Head of caudate nucleus (tissue), 42 donors: Measurements from ENCODE around the gene FTO.

Experiments
- DNase-seq, 42 donors: peaks; one replicate each; pipeline versions ENCODE4 v3.0.0 to v3.0.0-alpha.2; 2020 to 2021; ENCODE audit warnings: mixed read lengths in 7 of 42
- intact Hi-C: fragments of 100-400 bp; cut with DNase I; formaldehyde crosslinking; loops from one replicate; pipeline ENCODE4 v1.15.0; 2022

The FTO gene

DNA sequence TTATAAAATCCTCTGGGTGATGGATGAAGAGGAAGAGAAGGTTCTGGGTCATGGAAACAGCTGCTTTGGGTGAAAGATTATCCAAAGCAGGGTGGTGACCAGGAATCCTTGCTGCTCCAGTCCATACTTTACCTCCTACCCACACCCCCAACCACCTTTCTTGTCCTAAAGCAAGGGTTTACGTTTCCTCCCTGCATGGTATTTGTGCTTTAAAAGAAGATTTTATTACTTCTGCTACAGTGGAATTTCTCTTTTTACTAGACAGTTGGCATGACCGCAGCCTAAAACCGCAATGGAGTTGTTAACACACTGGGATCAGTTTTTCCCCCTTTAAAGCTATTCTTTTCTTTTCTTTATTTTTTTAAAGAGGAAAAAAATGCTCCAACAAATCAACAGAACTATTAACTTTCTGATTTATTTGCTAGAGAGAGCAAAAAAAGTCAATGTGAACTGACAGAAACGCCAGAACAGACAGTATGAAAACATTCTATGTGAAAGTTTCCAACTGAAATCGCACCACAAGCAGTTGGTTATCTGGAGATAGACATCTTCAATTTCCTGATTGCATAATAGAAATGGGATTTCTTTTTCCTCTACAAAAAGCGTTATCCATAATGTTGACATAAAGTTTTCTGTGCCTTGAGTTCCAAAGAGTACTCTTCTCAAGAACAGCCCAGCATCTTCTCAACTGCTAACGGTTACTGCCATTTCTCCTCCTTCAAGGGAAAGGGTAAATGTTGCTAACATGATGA, 346.7 kb downstream of the FTO start:
- intact Hi-C loops: no loop called here
- DNase-seq: no peak

DNA sequence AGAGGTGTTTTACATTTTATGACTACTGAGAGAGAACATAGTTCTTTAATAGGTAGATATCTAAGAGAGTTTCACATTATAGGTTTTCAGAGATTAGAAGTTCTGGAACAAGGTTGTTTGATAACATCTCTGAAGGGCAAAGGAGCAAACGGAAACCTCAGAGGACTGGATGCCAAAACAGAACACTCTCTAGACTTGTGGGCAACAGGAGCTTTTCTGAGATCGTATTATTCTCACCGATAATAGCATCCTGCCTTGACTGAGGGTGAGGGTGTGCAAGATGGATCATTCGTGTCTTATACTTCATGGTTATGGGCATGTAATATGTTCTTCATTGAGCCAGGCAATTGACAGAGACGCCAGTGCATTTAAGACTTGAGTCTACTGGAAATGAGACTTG, 347.9 kb downstream of the FTO start:
- no peak for DNase-seq
- intact Hi-C loops: no loop called here

DNA sequence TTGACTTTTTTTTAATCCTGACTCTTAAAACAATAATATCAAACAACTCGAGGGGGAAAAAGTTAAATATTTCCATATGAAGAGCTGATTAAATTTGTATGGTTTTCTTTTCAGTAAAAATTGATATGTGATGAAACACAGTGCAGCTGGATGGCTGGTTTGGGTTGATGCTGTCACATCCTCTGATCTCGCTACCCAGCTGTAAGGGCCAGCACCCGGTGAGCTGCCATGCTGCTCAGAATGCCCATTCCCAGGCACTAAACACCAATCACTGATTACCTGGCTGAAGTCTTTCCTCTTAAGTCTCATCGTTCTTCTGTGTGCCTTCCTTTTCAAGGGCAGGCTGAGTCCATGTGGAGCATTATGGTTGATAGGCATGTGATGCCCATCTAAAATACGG, 348.3 kb downstream of the FTO start:
- no peak for DNase-seq
- intact Hi-C loops: no loop called here

DNA sequence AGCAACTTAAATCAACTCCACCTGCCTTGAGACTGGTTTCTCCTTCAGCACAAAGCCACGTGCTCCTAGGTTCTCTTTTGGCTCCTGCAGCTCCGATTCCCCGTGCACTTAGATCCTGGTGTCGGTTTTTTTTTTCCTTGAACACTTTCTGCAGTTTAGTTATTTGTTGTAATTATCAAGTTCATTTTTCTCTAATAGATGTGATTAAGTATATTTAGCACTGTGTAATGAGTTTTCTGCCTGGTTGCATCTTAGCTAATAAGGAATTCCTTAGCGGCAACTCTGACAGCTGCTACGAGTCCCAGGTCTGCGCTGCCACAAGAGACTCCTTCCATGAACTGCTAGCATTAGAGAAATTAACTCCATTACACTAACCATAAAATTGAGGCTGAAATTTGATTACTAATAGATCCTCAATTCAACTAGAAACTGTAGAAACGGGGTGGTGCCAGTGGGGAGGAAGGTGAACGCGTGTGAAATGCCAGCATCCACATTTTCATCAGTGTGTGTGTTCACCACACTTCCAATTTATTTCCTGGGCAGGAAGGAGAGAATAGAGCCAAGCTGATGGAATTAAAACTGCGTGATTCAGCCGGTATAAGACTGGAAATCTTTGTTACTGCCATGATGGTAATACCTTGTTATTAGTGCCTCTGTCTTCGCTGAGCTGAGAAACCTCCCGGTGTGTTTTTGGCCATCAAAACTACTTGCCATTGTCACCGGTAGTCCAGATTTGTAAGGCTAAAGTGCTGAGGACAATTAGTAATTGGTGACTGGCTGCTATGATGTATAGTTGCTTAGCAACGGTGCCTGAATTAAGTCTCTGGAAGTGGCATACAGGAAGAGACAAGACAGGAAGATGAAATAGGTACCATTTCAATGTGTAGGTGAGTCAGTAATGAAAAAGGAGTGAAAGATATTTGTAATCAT, 350.2 kb downstream of the FTO start:
- intact Hi-C loops: no loop called here
- peak in 1 of 42 donors; percentile 8 for DNase-seq

DNA sequence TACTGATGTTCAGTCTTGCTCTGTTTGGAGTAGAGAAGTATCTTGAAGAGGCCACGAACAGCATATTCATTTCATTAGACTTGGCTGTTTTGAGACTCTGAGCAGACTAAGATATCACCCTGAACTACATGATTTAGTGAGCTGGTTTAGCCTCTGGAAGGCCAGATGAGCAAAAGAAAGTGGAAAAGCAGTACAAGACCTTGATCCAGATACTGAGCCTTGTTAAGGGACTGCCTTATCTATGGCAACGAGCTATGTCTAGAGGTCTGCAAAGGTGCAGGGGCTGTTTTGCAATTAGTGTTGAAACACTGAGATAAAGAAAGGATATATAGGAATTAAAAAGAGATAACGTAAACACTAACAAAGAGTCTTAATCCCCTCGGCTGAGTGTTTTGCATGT, 351.2 kb downstream of the FTO start:
- intact Hi-C loops: no loop called here
- no peak for DNase-seq

DNA sequence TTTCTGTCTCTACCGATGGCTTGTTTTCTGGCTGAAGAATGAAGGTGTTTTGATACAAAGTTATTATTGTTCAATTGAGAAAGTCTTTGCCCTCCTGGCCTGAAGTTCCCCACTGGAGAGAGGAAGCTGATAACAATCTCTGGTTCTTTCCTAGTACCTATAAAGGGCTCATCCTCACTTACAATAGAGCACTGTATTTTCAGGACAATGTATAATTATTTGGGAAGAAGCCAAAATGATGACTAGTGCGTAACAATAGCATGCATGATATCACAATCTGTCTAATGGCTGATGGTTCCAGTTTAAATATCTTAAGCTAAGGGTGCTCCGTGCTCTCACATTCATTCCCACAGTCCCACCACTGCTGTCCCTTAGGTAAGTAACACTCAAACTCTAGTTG, 351.9 kb downstream of the FTO start:
- DNase-seq: no peak
- intact Hi-C loops: no loop called here

DNA sequence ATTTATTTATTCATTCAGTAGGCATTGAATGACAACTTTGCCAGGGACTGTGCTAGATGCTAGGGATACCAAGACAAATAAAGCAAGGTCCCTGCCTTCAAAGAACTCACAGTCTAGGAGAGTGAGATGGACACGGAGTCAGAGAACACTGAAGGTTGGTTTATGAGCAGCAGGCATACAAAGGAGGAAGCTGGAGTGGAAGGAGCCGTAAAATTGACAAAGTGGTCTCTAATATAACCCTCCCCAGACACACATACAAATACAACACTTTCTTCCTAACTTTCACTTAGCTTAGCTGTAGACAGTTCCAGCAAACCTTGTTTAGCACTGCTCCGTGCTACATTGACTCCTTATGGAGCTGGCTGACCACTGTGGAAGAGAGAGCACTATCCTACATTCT, 353.0 kb downstream of the FTO start:
- DNase-seq: no peak
- intact Hi-C loops: no loop called here

DNA sequence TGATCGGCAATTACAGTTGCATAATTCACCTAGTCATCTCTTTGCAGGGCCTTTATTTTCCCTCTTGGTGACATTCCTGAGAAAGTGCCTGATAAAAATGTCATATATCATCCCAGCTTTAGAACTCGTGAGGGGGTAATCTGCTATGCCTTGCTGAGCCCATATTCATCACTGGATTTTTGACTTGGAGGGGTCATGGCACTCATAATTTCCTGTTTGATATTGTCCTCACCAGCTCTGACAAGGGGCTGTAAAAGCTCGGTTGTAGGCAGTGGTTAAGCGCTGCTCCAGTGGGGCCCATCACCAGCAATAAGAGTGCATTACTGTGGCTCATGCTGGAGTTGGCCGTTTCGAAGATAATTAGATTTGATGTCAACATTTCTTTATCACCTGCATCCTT, 355.4 kb downstream of the FTO start:
- DNase-seq: no peak
- intact Hi-C loops: no loop called here

DNA sequence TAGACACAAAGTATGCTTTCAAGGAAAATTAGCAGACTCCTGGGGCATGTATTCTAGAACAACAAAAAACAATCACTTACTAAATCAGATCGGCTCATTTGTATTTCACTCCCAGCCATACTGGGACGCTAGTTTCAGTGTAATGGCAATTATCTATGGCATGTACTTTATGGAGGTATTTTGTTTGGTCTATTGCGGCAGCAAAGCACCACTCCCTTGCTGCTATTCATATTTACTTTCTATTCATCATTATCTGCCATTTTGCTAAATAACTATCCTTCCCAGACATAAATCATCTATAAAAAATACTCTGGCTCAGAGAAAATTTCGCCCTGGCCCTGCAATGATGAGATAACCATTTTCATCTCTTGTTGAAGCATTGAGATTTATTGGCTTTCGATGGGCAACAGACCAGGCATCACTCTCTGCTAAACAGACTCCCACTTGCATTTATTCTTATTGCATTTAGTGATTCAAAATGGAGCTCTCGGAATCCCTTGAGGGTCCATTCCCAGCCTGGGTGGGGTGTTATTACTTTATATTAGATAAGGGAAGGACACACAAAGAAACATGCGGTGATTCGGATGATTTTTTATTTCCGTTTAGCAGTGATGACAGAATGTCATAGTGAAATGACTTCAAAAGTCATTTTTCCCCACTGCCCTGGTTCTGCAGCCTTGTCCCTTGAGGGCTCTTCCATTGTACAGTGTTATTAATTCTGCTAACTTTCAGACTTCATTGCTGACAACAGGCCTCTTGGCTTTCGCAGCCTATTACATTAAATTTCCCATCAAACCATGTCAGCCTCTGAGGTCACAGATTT, 356.9 kb downstream of the FTO start:
- DNase-seq: no peak
- intact Hi-C loops: no loop called here

DNA sequence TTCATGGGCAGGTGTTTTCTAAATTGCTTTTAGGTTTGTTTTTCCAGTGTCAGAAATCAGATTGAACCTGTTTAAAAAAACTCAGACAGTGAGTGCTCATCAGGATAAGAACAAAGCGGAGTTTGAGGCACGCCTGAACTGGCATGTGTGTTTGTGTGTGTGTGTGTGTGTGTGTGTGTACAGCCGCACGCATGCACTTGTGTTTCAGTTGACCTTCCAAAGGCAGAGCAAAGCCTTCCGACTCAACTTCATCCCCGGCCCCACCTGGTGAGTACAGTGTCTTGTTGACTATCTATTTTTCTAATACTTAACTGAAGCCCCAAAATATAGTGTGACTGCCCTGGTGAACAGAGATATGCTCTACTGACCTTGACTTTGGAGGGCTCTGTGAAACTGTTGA, 357.5 kb downstream of the FTO start:
- DNase-seq: no peak
- intact Hi-C loops: no loop called here

DNA sequence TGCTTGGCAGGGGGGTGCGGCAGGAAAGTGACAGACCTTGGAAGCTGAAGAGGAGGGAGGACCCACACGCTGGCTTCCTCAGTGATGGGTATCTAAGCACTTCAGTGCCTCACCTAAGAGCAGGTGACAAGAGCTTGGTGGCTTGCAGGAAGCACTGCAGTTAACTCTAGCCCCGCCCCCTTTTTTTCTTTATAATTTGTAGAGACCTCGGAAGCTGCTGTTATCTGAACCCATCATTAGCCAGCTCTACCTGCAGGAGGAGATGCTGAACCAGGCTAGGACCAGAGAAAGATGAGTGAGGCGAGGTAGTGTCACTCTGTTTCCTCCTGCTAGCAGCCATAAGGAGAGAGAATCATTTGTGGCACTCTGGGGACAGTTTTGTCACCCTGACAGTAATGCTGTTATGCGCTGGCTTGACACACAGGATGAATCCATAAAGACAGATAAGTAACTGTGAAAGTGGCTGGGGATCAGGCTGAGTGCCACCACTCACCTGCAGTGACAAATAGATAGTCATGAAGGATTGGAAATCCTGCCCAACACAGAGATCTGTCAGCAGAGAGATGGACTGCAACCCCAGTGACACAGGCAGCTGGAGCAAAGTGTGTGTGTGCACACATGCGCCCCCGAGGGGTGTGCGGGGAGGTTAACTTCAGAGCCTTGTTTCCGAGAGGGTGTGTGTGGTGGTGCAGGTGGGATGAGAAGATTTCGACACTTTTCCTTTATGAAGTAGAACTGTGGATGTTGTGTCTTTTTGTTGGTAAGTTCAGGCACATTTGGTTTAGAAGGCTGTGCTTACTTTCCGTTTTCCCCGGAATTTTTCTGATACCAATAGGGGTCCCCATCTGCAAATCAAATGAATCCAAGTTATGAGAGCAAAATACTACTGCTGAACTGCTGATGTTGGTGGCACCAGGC, 358.7 kb downstream of the FTO start:
- intact Hi-C loops: no loop called here
- peak in 4 of 42 donors; percentile 20 to 30 (median 22) for DNase-seq

DNA sequence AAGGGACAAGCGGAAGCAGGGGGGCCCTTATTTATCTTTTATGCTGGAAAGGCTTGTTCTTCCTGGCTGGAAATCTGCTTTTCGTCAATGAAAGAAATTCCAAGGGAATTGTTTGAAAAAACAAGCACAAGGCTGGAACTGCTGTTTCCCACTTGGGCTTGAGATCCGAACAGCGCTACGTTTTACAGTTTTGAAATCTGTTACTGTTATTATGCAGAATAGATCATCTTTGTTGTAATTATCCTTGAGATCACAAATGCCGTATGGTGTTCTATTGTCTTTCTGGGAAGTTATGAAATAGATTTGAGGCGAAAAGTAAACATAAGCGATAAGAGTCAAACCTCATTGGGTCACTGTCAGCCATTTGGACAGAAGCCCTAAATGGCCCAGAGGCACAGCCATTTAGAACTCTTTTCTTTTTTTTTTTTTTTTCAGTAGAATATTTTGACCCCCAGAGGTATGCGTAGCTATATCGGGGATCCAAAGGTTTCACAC, 359.4 kb downstream of the FTO start:
- intact Hi-C loops: no loop called here
- no peak for DNase-seq

DNA sequence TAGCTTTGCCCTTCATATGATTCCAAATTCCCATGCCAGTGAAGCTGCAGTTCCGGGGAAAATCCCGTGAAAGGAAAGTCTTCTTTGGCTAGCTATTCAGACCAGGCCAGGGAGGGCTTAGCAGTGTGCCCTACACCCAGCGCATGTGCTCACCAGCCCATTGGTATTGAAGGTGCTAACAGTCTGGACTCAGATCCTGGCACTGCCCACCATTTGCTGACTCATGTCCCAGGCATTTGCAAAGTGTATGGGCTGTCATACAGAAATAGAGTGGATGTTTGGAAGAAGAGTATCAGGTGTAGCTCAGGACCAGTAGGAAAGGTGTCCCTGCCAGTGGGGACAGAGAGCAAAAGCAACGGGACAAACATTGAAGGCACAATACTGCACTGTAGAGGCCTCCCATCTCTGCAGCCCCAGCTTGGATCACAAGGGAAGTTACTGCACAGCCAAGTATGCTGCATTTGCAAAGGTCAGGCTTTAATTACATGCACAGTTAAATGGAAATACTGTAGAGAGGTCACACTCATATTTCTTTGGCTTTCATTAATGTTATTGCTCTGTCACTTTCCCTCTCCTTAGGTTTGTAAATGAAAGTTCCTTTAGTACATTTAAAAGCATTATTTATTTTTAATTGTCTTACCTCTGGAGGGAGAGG, 362.6 kb downstream of the FTO start:
- intact Hi-C loops: no loop called here
- DNase-seq: no peak

DNA sequence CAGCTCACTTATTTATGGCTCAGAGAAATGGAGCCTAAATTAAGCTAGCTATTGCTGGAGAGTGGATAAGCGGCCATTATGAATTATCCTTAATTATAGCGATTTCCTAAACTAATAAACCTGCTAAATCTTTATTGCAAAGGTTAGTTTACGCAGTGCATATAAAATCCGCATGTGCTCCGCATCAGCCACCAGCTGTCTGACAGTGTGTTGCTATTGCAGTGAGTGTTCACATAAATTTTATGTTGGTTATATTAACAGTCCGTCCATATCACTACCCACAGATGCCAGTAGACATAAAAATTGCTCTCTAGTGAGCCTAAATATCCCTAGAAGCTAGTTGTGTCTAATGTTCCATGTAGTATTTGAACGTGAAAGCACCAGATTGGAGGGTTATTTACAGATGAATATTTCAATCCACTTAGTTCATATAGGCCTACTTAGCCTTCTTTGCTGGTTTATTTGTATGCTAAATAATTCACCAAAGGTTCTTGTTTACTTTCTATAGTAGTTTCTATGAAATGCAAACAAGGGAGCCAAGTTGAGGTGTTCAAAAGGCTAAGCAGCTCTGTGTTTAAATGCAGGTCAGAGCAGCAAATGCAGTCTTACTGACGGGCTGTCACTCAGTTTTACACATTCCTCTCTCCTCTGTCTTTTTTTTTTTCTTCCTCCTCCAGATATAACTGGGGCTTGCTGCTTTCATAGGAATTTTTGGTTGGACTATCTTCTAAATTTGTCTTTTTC, 363.5 kb downstream of the FTO start:
- no peak for DNase-seq
- intact Hi-C loops: no loop called here

DNA sequence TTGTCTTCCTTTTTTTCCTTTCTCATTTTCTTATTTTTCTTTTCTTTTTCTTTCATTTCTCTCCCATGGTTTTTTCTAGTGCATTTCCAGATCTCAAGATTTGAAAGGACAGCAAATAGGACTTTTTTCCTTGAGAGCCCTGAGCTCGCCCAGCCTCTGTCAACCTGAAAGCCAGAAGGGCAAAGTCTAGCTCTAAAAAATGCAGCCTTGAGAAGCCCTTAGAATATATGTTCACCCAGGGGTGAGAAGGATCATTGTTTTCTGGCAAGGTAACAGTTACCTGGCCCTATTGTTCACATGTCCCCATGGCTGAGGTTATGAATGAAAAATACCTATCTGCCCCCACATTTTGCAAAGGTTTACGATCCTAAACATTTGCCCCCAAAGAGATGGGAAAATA, 364.3 kb downstream of the FTO start:
- intact Hi-C loops: no loop called here
- no peak for DNase-seq

DNA sequence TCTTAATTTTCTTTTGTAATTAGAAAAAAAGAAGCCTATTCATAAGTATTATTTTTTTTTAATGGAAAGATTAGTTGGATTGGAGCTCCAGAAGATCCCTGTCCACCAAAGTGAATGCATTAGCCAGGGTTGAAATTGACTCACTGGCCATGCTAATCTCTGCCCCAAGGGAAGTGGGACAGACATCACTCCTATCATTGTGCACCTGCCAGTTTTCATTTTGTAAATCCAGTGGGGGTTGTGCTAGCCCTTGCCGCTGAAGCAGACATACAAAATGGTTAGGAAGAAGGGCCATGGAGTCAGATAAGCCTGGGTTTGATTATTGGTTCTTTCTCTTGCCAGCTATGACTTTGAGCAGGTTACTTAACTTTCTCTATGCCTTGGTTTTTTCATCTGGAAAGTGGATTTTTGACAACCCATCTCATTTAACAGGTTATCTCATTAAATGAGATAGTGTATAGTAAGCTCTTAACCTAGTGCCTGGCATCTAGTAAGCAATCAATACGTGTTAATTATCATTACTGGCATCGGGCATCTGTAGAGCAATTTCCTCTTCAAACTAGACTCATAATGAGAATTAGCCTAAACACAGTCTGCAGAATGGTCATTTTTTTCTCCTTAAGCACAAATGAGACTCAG, 365.8 kb downstream of the FTO start:
- no peak for DNase-seq
- intact Hi-C loops: no loop called here

DNA sequence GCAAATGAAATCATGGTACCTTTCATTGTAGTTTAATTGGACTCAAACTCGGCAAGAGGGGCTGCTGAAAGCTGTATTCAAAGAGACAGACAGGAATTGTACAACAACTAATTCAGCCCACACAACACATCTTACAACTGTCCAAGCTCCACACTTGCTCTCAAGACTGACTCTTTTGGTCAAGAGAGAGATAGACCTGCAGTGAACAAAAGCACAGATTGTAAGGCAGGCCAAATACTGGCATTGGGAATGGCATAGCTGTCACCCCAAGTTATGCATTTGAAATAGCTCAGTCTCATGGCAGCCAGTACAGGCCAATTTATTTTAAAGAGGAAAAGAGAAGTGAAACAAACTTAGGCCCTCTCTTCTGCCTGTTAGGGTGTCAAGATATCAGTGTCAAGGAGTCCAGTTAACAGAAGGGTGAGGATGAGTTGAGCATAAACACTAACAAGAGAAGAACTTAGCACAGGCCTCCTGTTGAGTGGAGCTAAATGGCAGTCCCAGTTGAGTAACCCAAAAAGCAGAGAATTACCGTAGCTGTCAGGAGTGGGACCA, 366.9 kb downstream of the FTO start:
- intact Hi-C loops: no loop called here

More for the DNA sequence above, 366.9 kb downstream of the FTO start:
- no peak for DNase-seq
